ENCODE measurements around the gene KCNE1.
A peak's percentile ranks its signal among the peaks of the same experiment; 100 is the strongest.

The KCNE1 gene

GRCh38 chr21:34514576-34515115, 2.6 kb upstream of the KCNE1 start:
- Histone ChIP-seq H2AFZ (ENCODE audit: low read length) (no peak overlapping the region), H3K4me1 (ENCODE audit: control insufficient read depth in 2 of 2, insufficient read depth in 1 of 2, low read depth in 1 of 2, low read length in 2 of 2) (no peaks in the 10 kb centered on the region), H3K18ac (ENCODE audit: low read length) (no peak overlapping the region), H3K27ac (replicated peaks; ENCODE audit: low read length) (no peak overlapping the region), H3K9ac (ENCODE audit: low read depth, low read length, poor library complexity) (peak overlapping the region; percentile 5), H2BK15ac (ENCODE audit: low read length) (no peak overlapping the region), H2BK12ac (ENCODE audit: low read length) (no peak overlapping the region), H2BK5ac (ENCODE audit: low read length) (no peak overlapping the region), H3K14ac (ENCODE audit: low read length) (no peak overlapping the region), H3K36me3 (replicated peaks in 1 of 2; ENCODE audit: control insufficient read depth in 2 of 2, insufficient read depth in 2 of 2, low read length in 2 of 2) (peaks cover 0 to 27% of the 10 kb centered on the region in 2 donors), H3K27me3 (ENCODE audit: control insufficient read depth in 3 of 3, insufficient read depth in 3 of 3, low read depth in 1 of 3, low read length in 3 of 3) (no peaks in the 10 kb centered on the region), H2BK120ac (ENCODE audit: low read depth, low read length) (no peak overlapping the region), H3K79me1 (ENCODE audit: low read depth, low read length) (no peaks in the 10 kb centered on the region), H3K4ac (ENCODE audit: low read length) (no peak overlapping the region), H3K4me3 (ENCODE audit: low read length in 2 of 2) (no peak overlapping the region), H2AK5ac (ENCODE audit: low read depth, low read length) (no peak overlapping the region), H3K4me2 (ENCODE audit: insufficient read depth, low read length, poor library complexity, severe bottlenecking) (no peak overlapping the region), H4K8ac (ENCODE audit: low read depth, low read length) (no peak overlapping the region), H3K23ac (ENCODE audit: low read depth, low read length, poor library complexity) (no peak overlapping the region), H3K9me3 (replicated peaks in 1 of 2; ENCODE audit: control insufficient read depth in 2 of 2, insufficient read depth in 1 of 2, low read depth in 1 of 2, low read length in 2 of 2) (no peaks in the 10 kb centered on the region), H4K91ac (ENCODE audit: low read depth, low read length, poor library complexity) (no peak overlapping the region)
- no peak for DNase-seq (ENCODE audit: low spot score)
- WGBS, 2 donors (ENCODE audit: extremely low coverage in 2 of 2, insufficient read length in 2 of 2, insufficient replicate concordance in 1 of 2), result no CpG with 5 or more reads among the region's 10 CpGs

GRCh38 chr21:34513129-34513675, 1.2 kb upstream of the KCNE1 start:
- Histone ChIP-seq H3K79me1 (ENCODE audit: low read depth, low read length) (no peaks in the 10 kb centered on the region), H3K4me3 (ENCODE audit: low read length in 2 of 2) (no peak overlapping the region), H3K27ac (replicated peaks; ENCODE audit: low read length) (no peak overlapping the region), H4K91ac (ENCODE audit: low read depth, low read length, poor library complexity) (no peak overlapping the region), H2AFZ (ENCODE audit: low read length) (no peak overlapping the region), H4K8ac (ENCODE audit: low read depth, low read length) (no peak overlapping the region), H2BK120ac (ENCODE audit: low read depth, low read length) (no peak overlapping the region), H3K27me3 (ENCODE audit: control insufficient read depth in 3 of 3, insufficient read depth in 3 of 3, low read depth in 1 of 3, low read length in 3 of 3) (no peaks in the 10 kb centered on the region), H3K4me2 (ENCODE audit: insufficient read depth, low read length, poor library complexity, severe bottlenecking) (no peak overlapping the region), H3K4ac (ENCODE audit: low read length) (no peak overlapping the region), H2BK15ac (ENCODE audit: low read length) (no peak overlapping the region), H3K14ac (ENCODE audit: low read length) (no peak overlapping the region), H2BK5ac (ENCODE audit: low read length) (no peak overlapping the region), H3K4me1 (ENCODE audit: control insufficient read depth in 2 of 2, insufficient read depth in 1 of 2, low read depth in 1 of 2, low read length in 2 of 2) (no peaks in the 10 kb centered on the region), H2BK12ac (ENCODE audit: low read length) (no peak overlapping the region), H3K23ac (ENCODE audit: low read depth, low read length, poor library complexity) (no peak overlapping the region), H3K18ac (ENCODE audit: low read length) (no peak overlapping the region), H3K9ac (ENCODE audit: low read depth, low read length, poor library complexity) (no peak overlapping the region), H2AK5ac (ENCODE audit: low read depth, low read length) (no peak overlapping the region), H3K9me3 (replicated peaks in 1 of 2; ENCODE audit: control insufficient read depth in 2 of 2, insufficient read depth in 1 of 2, low read depth in 1 of 2, low read length in 2 of 2) (no peaks in the 10 kb centered on the region), H3K36me3 (replicated peaks in 1 of 2; ENCODE audit: control insufficient read depth in 2 of 2, insufficient read depth in 2 of 2, low read length in 2 of 2) (peaks cover 0 to 19% of the 10 kb centered on the region in 2 donors)
- DNase-seq (ENCODE audit: low spot score), result no peak
- no CpG with 5 or more reads among the region's 2 CpGs for WGBS, 2 donors (ENCODE audit: extremely low coverage in 2 of 2, insufficient read length in 2 of 2, insufficient replicate concordance in 1 of 2)

- Histone ChIP-seq H3K9me3 (replicated peaks in 1 of 2; ENCODE audit: control insufficient read depth in 2 of 2, insufficient read depth in 1 of 2, low read depth in 1 of 2, low read length in 2 of 2) (no peaks in the 10 kb centered on the region), H2AK5ac (ENCODE audit: low read depth, low read length) (no peak overlapping the region), H4K8ac (ENCODE audit: low read depth, low read length) (no peak overlapping the region), H3K4me2 (ENCODE audit: insufficient read depth, low read length, poor library complexity, severe bottlenecking) (no peak overlapping the region), H2BK15ac (ENCODE audit: low read length) (no peak overlapping the region), H2BK12ac (ENCODE audit: low read length) (no peak overlapping the region), H2BK120ac (ENCODE audit: low read depth, low read length) (no peak overlapping the region), H3K14ac (ENCODE audit: low read length) (no peak overlapping the region), H3K27me3 (ENCODE audit: control insufficient read depth in 3 of 3, insufficient read depth in 3 of 3, low read depth in 1 of 3, low read length in 3 of 3) (no peaks in the 10 kb centered on the region), H3K79me1 (ENCODE audit: low read depth, low read length) (no peaks in the 10 kb centered on the region), H3K4ac (ENCODE audit: low read length) (no peak overlapping the region), H2AFZ (ENCODE audit: low read length) (no peak overlapping the region), H4K91ac (ENCODE audit: low read depth, low read length, poor library complexity) (no peak overlapping the region), H3K23ac (ENCODE audit: low read depth, low read length, poor library complexity) (no peak overlapping the region), H3K36me3 (replicated peaks in 1 of 2; ENCODE audit: control insufficient read depth in 2 of 2, insufficient read depth in 2 of 2, low read length in 2 of 2) (no peaks in the 10 kb centered on the region), H3K9ac (ENCODE audit: low read depth, low read length, poor library complexity) (no peak overlapping the region), H3K4me3 (ENCODE audit: low read length in 2 of 2) (no peak overlapping the region), H3K4me1 (ENCODE audit: control insufficient read depth in 2 of 2, insufficient read depth in 1 of 2, low read depth in 1 of 2, low read length in 2 of 2) (no peaks in the 10 kb centered on the region), H3K27ac (replicated peaks; ENCODE audit: low read length) (no peak overlapping the region), H2BK5ac (ENCODE audit: low read length) (no peak overlapping the region), H3K18ac (ENCODE audit: low read length) (no peak overlapping the region)
- DNase-seq (ENCODE audit: low spot score), result no peak
- WGBS, 2 donors (ENCODE audit: extremely low coverage in 2 of 2, insufficient read length in 2 of 2, insufficient replicate concordance in 1 of 2), result no CpG with 5 or more reads among the region's 5 CpGs
Measured at GRCh38 chr21:34511181-34511580, 829 bp downstream of the KCNE1 start.

GRCh38 chr21:34510148-34511142, 1.6 kb downstream of the KCNE1 start:
- H4K91ac ChIP-seq (ENCODE audit: low read depth, low read length, poor library complexity), result no peak overlapping the region
- H3K14ac ChIP-seq (ENCODE audit: low read length), result no peak overlapping the region
- no peak overlapping the region for H3K4ac ChIP-seq (ENCODE audit: low read length)
- H3K4me2 ChIP-seq (ENCODE audit: insufficient read depth, low read length, poor library complexity, severe bottlenecking), result no peak overlapping the region
- H2BK12ac ChIP-seq (ENCODE audit: low read length), result no peak overlapping the region
- no peaks in the 10 kb centered on the region for H3K36me3 ChIP-seq (replicated peaks in 1 of 2; ENCODE audit: control insufficient read depth in 2 of 2, insufficient read depth in 2 of 2, low read length in 2 of 2)
- H3K27me3 ChIP-seq (ENCODE audit: control insufficient read depth in 3 of 3, insufficient read depth in 3 of 3, low read depth in 1 of 3, low read length in 3 of 3), result no peaks in the 10 kb centered on the region
- peaks cover 0 to under 1% of the 10 kb centered on the region in 2 donors for H3K9me3 ChIP-seq (replicated peaks in 1 of 2; ENCODE audit: control insufficient read depth in 2 of 2, insufficient read depth in 1 of 2, low read depth in 1 of 2, low read length in 2 of 2)
- no peak overlapping the region for H2BK120ac ChIP-seq (ENCODE audit: low read depth, low read length)
- no peak overlapping the region for H4K8ac ChIP-seq (ENCODE audit: low read depth, low read length)
- no peak overlapping the region for H3K4me3 ChIP-seq (ENCODE audit: low read length in 2 of 2)
- H3K4me1 ChIP-seq (ENCODE audit: control insufficient read depth in 2 of 2, insufficient read depth in 1 of 2, low read depth in 1 of 2, low read length in 2 of 2), result no peaks in the 10 kb centered on the region
- no peak overlapping the region for H3K27ac ChIP-seq (replicated peaks; ENCODE audit: low read length)
- H3K79me1 ChIP-seq (ENCODE audit: low read depth, low read length), result no peaks in the 10 kb centered on the region
- H3K18ac ChIP-seq (ENCODE audit: low read length), result peak overlapping the region; percentile 46
- no CpG with 5 or more reads among the region's 15 CpGs for WGBS, 2 donors (ENCODE audit: extremely low coverage in 2 of 2, insufficient read length in 2 of 2, insufficient replicate concordance in 1 of 2)
- peak overlapping the region; percentile 33 for H2BK5ac ChIP-seq (ENCODE audit: low read length)
- peak overlapping the region; percentile 54 for H2BK15ac ChIP-seq (ENCODE audit: low read length)
- H2AK5ac ChIP-seq (ENCODE audit: low read depth, low read length), result no peak overlapping the region
- H3K9ac ChIP-seq (ENCODE audit: low read depth, low read length, poor library complexity), result peak overlapping the region; percentile 26
- DNase-seq (ENCODE audit: low spot score), result peak; percentile 37
- peak overlapping the region; percentile 53 for H2AFZ ChIP-seq (ENCODE audit: low read length)
- H3K23ac ChIP-seq (ENCODE audit: low read depth, low read length, poor library complexity), result peak overlapping the region; percentile 56

All from neuronal stem cell (in vitro differentiated cells).